HFFc6 (cell line): Measurements from ENCODE around the gene CYSTM1. TPM values are rescaled to one million over a fixed set of nuclear protein-coding genes. Genes with fewer than 3 reads are reported as not detected.

Source experiments
- DNase-seq: peaks from one replicate; pipeline ENCODE4 v3.0.0-alpha.2; 2018
- H3K27ac Mint-ChIP-seq: 2 replicates; pipeline ENCODE4 v1.8.0; 2020; ENCODE audit warnings: mild to moderate bottlenecking, mixed read lengths
- H3K27me3 Mint-ChIP-seq: 2 replicates; pipeline ENCODE4 v1.8.0; 2021; ENCODE audit warnings: mild to moderate bottlenecking, moderate library complexity, mixed read lengths; ENCODE audit not compliant: insufficient read depth
- H3K36me3 Mint-ChIP-seq: 2 replicates; pipeline ENCODE4 v1.8.0; 2021; ENCODE audit warnings: low read depth, mixed read lengths
- H3K4me1 Mint-ChIP-seq: 2 replicates; pipeline ENCODE4 v1.8.0; 2020; ENCODE audit warnings: low read depth, mixed read lengths
- H3K4me3 Mint-ChIP-seq: 2 replicates; pipeline ENCODE4 v1.8.0; 2020; ENCODE audit warnings: mild to moderate bottlenecking, moderate library complexity, mixed read lengths
- H3K9me3 Mint-ChIP-seq: 2 replicates; pipeline ENCODE4 v1.8.0; 2020; ENCODE audit warnings: mild to moderate bottlenecking, mixed read lengths
- total RNA-seq, 6 experiments: library from RNA; stranded (reverse); fragmentation: NEBNext Ultra II Directional; extraction: Animal tissue kit (Norgen Biotek cat#: 25700); gene quantifications; 2 replicates in 1 of 6; 3 replicates in 5 of 6; pipeline ENCODE4 v1.2.3, GENCODE V29; 2021
- TF ChIP-seq, protein P1 (sequence below): fragments of 200-600 bp; sonication (generic); IDR thresholded peaks from 2 replicates; pipeline ENCODE4 v1.5.0; 2021; ENCODE audit warnings: antibody characterized with exemption, mild to moderate bottlenecking

Gene CYSTM1
- total RNA-seq, 6 experiments from 2014 or later, result 11.6 to 16.7 (median 12.5) TPM

DNA sequence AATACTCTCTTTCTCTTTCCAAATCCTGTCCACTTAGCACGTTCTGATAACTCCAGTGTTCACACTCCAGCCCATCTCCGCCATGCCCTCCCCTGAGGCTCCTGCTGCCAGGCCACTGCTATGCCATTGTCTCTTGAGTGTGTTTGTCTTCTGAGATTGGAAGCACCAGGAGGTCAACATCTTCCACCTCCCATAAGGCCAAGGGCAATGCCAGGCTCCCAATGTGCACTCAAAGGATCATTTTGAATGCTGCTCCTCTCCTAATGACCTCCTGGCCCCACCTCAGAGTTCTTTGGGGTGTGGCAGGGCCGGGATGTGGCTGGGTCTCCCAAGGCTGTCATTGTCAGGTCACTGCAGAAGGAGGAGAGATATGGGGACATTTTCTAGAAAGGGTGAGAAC, 29.7 kb upstream of the CYSTM1 start:
- Mint-ChIP-seq H3K9me3 (no peaks in the 10 kb centered on the region), H3K36me3 (no peaks in the 10 kb centered on the region), H3K4me3 (peak overlapping the region; percentile 31), H3K4me1 (peaks cover 14% of the 10 kb centered on the region), H3K27me3 (peaks cover 2% of the 10 kb centered on the region), H3K27ac (no peak overlapping the region)
- DNase-seq, result no peak
- TF ChIP-seq, protein P1, sequence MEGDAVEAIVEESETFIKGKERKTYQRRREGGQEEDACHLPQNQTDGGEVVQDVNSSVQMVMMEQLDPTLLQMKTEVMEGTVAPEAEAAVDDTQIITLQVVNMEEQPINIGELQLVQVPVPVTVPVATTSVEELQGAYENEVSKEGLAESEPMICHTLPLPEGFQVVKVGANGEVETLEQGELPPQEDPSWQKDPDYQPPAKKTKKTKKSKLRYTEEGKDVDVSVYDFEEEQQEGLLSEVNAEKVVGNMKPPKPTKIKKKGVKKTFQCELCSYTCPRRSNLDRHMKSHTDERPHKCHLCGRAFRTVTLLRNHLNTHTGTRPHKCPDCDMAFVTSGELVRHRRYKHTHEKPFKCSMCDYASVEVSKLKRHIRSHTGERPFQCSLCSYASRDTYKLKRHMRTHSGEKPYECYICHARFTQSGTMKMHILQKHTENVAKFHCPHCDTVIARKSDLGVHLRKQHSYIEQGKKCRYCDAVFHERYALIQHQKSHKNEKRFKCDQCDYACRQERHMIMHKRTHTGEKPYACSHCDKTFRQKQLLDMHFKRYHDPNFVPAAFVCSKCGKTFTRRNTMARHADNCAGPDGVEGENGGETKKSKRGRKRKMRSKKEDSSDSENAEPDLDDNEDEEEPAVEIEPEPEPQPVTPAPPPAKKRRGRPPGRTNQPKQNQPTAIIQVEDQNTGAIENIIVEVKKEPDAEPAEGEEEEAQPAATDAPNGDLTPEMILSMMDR, result no peak

DNA sequence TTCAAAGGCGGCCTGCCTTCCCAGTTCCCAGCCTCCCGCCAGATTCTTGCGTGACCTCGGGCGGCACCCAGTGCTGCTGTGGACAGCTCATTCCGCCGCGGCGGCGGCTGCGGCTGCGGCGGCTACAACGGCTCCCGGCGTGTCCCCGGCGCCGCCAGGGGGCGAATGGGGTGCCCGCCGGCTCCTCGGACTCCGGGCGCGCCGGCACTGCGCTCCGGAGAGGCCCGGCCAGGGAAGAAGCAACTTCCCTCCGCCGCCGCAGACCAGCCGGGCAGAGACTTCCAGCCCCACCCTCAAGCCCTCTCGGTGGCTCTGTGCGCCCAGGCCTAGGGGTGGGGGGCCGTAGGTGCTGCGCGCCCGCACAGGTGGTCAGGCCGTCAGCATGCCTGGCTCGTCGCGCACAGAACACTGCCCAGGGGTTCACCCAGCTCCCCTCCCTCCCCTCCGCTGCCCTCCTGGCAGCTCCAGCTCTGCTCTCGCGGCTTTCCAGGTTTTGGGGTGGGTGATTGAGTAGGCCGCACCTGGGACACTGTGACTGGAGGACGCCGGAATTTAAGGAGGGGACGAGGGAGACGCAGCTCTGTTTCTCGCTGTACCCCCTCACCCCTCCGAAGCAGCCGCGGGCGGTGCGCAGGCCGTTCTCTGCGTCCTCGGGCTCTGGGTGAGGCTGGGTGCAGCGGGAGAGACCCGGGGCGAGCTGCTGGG, 29.0 kb upstream of the CYSTM1 start:
- Mint-ChIP-seq H3K4me1 (peaks cover 12% of the 10 kb centered on the region), H3K4me3 (peak overlapping the region; percentile 57), H3K27ac (no peak overlapping the region), H3K9me3 (no peaks in the 10 kb centered on the region), H3K36me3 (no peaks in the 10 kb centered on the region), H3K27me3 (peaks cover 2% of the 10 kb centered on the region)
- DNase-seq, result peak; percentile 62
- TF ChIP-seq, protein P1, result peak; percentile 91

DNA sequence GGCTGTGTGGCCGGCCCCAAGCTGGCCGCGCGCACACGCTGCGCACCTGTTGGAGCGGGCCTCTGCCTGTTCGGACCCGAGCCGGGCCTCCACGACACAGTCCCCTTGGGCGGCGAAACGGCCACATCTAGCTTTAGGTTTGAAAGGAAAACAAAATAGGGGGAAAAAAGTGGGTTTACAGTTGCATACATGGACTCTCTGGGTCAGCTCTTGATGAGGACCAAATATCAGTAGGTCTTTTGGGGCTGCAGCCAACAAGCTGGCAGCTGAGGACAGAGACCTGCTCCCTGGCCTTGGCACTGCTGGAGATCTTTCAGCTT, 28.5 kb upstream of the CYSTM1 start:
- no peak for DNase-seq
- Mint-ChIP-seq H3K27ac (no peak overlapping the region), H3K27me3 (peaks cover 2% of the 10 kb centered on the region), H3K4me1 (peaks cover 7% of the 10 kb centered on the region), H3K4me3 (peak overlapping the region; percentile 42), H3K9me3 (no peaks in the 10 kb centered on the region), H3K36me3 (no peaks in the 10 kb centered on the region)
- TF ChIP-seq, protein P1, result no peak

DNA sequence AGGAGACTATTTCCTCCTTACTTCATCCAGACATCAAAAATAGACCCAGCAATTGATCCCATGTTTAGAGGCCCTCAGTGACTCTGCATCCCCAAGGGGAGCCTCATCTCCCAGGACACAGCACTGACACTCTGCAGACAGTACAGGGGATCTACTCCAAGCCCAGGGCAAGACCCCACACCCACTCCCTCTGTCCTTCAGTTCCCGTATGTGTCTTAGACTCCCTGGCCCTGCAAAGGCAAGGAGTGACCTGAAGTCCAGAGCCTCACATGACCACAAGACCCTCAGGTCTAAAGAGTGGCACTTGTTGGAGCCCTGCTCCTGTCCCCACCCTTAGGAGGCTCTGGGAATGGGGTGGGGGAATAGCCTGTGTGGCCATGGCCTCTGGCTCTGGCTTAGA, 27.5 kb upstream of the CYSTM1 start:
- Mint-ChIP-seq H3K4me1 (peaks cover 6% of the 10 kb centered on the region), H3K27me3 (peaks cover 5% of the 10 kb centered on the region), H3K27ac (no peak overlapping the region), H3K9me3 (no peaks in the 10 kb centered on the region), H3K36me3 (no peaks in the 10 kb centered on the region), H3K4me3 (no peak overlapping the region)
- no peak for DNase-seq
- TF ChIP-seq, protein P1, result no peak

DNA sequence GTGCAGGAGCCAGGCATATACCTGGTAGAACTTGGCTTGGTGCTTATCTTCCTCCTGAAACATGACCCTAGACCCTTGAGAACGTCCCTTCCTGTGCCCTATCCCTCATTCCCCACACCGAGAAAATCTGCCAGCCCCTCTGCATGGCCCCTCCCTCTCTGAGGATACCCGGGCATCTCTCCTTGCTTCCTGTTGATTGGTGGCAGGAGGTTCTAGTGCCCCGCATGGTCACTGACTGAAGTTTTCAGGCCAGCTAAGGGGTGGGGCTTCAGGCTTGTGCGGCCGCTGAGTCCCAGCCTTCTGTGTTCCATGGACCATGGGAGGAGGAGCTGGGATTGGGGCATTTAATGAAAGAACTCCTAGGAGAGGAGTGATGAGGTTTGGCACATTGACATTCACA, 26.5 kb upstream of the CYSTM1 start:
- Mint-ChIP-seq H3K27ac (no peak overlapping the region), H3K4me3 (no peak overlapping the region), H3K36me3 (no peaks in the 10 kb centered on the region), H3K4me1 (peaks cover 6% of the 10 kb centered on the region), H3K27me3 (peaks cover 7% of the 10 kb centered on the region), H3K9me3 (no peaks in the 10 kb centered on the region)
- DNase-seq, result peak; percentile 9
- TF ChIP-seq, protein P1, result no peak; the same call in 1 of the 2 replicates
